ENCODE data around the gene GREB1. TPM values are rescaled to one million over a fixed set of nuclear protein-coding genes. Genes with fewer than 3 reads are reported as not detected.

GREB1 gene
- polyA plus RNA-seq, 1 donor from 2014 or later = not detected

DNA sequence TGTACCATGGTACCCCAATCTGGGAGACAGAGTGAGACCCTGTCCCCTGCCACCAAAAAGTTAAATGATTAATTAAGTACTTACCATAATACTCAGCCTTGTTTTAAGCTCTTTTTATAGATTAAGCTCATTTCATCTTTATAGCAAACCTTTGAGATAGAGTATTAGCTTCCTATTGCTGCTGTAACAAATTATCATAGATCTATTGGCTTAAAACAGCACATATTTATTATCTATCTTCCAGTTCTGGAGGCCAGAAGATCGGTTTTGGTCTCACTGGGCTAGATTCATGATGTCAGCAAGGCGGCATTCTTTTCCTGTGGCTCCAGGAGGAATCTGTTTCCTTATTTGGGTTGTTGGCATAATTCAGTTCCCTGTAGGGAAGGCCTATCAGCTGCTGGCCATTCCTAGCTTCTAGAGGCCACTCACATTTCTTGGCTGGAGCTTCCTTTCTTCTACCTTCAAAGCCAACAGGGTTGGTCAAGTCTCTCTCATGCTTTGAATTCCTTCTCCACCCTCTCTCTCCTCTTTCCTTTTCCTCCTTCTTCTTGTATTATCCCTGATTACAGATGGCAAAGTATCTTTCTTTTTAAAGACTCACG lies 13.7 kb upstream of the GREB1 start:
- Mint-ChIP-seq H3K9me3 (peaks cover 2 to 10% (median 4%) of the 10 kb centered on the region in 3 donors), H3K27ac (no peak overlapping the region), H3K4me1 (no peaks in the 10 kb centered on the region), H3K36me3 (peaks cover 2% of the 10 kb centered on the region), H3K4me3 (peak overlapping the region in 1 of 4 donors; percentile 65), H3K27me3 (peaks cover 7% of the 10 kb centered on the region)

DNA sequence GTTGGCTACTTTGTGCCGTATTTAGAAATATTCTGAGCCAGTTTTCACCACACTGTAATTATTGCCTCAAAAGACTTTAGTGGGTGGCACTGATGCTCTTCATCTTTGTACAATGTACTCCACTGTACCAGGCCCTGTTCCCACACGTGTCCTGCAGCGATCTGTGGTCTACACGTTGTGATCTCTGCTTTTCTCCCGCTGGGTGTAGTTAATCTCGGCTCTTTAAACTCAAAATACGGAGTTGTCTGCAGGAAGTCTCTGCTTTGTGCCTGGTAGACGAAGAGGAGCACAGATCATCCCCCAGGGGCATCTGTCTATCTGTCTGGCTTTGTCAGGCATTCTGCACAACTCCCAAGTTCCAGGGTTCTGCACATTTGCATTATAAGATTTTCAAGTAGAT lies 12.1 kb upstream of the GREB1 start:
- no peak overlapping the region for H3K4me3 Mint-ChIP-seq

DNA sequence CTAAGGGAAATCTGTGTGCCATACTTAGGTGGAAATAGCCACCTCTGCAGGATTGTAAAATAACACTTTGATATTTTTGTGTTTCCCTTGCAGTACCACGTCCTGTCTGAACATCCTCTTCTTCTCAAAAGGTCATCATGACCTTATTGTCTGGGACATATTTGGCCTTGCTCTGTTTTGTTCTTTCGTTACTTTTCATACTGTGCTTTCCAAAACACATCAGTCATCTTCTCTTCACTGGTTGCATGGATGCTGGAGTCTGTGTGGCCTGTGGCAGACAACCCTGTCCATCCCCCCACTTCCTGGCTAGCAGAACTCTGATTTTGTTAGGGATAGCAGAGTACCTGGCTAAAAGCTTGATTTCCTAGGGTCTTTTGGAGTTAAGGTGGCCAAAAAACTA lies 9.4 kb upstream of the GREB1 start:
- Mint-ChIP-seq H3K27me3 (peaks cover 2% of the 10 kb centered on the region), H3K27ac (no peak overlapping the region), H3K9me3 (peaks cover 0 to 16% (median 2%) of the 10 kb centered on the region in 3 donors)

More for the DNA sequence above, 12.1 kb upstream of the GREB1 start:
- Mint-ChIP-seq H3K27ac (no peak overlapping the region), H3K27me3 (peaks cover 2% of the 10 kb centered on the region), H3K36me3 (peaks cover 2% of the 10 kb centered on the region), H3K9me3 (peaks cover 2 to 13% (median 4%) of the 10 kb centered on the region in 3 donors), H3K4me1 (no peaks in the 10 kb centered on the region)

DNA sequence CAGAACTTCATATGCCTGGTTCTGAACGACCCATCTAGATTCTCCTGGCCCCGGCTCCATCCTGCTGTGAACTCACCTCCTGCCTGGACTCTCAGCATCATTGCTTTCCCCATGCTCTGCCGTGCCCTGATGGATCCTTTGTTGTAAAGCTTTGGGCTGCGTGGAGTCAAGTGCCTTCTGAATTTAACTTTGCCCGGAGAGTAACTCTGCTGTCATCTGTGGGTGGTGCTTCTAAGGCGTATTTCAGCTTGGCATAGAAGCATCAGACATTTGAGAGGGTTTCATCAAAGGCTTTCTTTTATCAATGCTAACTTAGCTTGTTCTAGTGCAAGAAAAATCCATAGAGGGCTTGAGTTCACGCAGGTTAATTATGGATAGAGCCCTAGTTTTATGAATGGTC lies 8.1 kb upstream of the GREB1 start:
- peaks cover 0 to 8% (median 2%) of the 10 kb centered on the region in 3 donors for H3K9me3 Mint-ChIP-seq

More for the DNA sequence above, 9.4 kb upstream of the GREB1 start:
- Mint-ChIP-seq H3K4me1 (no peaks in the 10 kb centered on the region), H3K4me3 (no peak overlapping the region), H3K36me3 (peaks cover 2% of the 10 kb centered on the region)

DNA sequence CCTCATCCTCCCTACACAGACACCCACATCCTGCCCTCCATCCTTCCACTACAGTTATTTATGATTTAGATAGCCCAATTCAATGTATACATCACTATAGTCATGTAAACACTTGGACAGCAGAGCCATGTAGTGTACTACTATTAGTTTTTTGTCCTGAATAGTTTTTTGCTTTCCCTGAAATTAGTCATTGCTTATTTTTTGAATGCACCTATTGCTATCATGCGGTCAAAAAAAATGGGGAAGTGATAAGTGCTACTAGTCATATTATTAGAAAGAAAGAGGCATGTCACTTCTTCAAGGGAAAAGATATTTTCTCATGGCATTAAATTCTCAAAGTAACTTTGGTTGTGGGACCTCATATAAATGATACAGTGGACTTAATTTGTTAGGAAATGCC lies 6.8 kb upstream of the GREB1 start:
- no peaks in the 10 kb centered on the region for H3K4me1 Mint-ChIP-seq
- no peak overlapping the region for H3K27ac Mint-ChIP-seq
- H3K36me3 Mint-ChIP-seq = peaks cover 2% of the 10 kb centered on the region
- H3K4me3 Mint-ChIP-seq = peak overlapping the region in 1 of 4 donors; percentile 79
- peaks cover 0 to 5% (median 2%) of the 10 kb centered on the region in 3 donors for H3K9me3 Mint-ChIP-seq
- H3K27me3 Mint-ChIP-seq = peaks cover 2% of the 10 kb centered on the region

More for the DNA sequence above, 8.1 kb upstream of the GREB1 start:
- Mint-ChIP-seq H3K27ac (no peak overlapping the region), H3K27me3 (peaks cover 2% of the 10 kb centered on the region), H3K36me3 (peaks cover 2% of the 10 kb centered on the region), H3K4me3 (no peak overlapping the region), H3K4me1 (no peaks in the 10 kb centered on the region)

DNA sequence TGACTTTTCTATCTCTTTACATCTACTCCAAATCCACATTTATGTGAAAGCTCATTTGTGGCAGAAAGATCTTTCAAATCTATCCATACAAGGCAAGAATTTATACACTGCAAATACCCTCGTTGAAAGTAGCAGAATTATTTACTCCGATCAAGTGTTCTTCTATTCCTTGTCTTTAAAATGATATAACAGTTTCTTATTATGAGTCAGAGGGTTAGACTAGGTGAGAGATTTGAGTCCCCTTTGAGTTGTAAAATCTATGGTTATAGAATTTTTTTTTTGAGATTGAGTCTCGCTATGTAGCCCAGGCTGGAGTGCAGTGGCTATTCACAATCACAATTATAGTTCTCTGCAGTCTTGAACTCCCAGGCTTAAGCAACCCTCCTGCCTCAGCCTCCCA lies 5.6 kb upstream of the GREB1 start:
- Mint-ChIP-seq H3K36me3 (peaks cover 2% of the 10 kb centered on the region), H3K27ac (no peak overlapping the region), H3K27me3 (peaks cover 2% of the 10 kb centered on the region), H3K4me1 (no peaks in the 10 kb centered on the region), H3K9me3 (peaks cover 0 to 5% (median 0%) of the 10 kb centered on the region in 3 donors), H3K4me3 (no peak overlapping the region)

DNA sequence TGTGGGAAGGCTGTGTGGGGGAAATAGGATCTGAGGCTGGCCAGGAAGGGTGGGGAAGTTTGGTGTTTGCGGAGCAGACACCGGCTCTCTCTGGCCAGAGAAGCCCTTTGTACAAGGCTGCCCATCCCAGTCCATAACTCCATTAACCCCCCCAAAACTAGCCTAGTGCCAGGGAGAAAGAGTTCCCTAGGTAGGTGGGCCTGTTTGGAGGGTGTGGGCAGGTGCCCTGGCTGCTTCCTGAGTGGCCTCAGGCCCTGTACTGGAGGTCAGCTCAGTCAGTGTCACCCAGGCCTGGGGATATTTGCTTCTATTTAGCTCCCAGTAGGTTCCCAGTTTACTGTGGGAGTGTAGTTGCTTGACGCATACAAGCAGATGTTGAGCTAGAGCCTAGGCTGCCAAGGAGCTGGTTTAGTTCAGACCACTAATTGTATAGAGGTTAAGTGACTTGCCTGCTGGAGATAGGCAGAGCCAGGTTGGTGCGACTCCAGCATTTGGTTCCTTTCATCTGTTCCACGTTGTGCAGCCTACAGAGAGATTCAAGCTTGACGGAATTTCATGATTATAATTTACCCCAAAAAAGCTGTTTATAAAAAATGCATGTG lies 2.9 kb upstream of the GREB1 start:
- Mint-ChIP-seq H3K27me3 (peaks cover 5% of the 10 kb centered on the region), H3K27ac (no peak overlapping the region), H3K36me3 (no peaks in the 10 kb centered on the region), H3K9me3 (peaks cover 0 to 5% (median 0%) of the 10 kb centered on the region in 3 donors), H3K4me1 (no peaks in the 10 kb centered on the region), H3K4me3 (no peak overlapping the region)

DNA sequence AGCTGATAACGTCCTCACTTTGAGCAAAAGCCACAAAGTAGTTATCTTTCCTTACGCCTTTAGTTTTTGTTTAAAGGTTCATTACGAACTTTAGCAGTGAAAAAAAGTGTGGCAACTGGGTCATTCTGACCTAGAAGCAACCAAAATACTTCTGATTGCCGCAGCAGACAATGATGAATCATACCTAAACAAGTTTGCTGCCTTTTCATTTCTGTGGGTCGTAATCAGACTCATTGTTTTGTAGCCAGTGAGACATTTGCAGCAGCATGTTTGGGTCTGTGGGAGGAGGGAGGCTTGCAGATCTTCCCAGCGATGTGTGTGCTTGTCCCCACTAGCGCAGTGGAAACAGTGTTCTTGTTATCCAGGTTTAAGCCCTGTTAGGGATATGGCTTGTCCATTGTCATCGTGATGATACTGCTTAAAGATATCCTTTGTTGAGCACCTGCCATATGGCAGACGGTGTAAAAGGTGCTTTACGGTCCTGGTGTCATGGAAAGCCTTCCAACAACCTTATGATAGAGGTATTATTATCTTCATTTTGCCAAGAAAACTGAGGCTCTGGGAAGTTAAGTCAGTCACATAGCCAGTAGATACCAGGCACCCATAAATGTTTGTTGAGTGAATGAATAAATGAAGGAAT lies 1.3 kb upstream of the GREB1 start:
- no peak overlapping the region for H3K4me3 Mint-ChIP-seq
- H3K9me3 Mint-ChIP-seq = no peaks in the 10 kb centered on the region
- H3K36me3 Mint-ChIP-seq = no peaks in the 10 kb centered on the region
- no peaks in the 10 kb centered on the region for H3K4me1 Mint-ChIP-seq
- H3K27me3 Mint-ChIP-seq = peaks cover 5% of the 10 kb centered on the region
- H3K27ac Mint-ChIP-seq = no peak overlapping the region

DNA sequence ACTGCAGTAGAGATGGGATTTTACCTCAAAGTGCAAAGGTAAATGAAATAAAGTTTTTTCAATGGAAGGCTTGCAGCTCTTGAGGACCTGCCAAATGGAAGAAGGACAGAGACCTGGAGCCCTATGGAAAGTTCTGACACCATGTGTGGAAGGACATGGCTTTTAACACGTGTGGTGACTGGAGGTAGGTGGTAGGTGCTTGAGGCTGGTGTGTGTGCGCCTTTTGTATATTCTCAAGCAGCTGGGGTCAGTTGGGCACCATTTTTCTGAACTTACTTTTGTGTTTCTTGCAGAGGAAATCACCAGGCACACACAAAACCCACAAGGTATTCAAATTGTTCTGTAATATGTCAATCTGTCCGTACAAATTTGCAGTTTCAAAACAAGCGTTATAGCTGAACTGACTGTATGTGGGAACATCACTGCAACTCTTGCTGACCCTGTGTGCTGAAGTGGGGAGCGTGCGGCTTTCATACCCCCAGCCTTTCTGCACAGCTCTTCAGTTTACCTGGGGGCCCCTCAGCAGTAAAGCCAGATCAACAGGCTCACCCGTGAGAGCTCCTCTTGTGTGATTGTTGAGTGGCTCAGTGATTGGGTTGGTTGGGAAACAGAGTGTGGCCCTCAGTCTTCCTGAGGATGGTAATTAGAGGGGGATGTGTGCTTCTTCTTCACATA lies 363 bp downstream of the GREB1 start:
- H3K4me3 Mint-ChIP-seq = no peak overlapping the region

DNA sequence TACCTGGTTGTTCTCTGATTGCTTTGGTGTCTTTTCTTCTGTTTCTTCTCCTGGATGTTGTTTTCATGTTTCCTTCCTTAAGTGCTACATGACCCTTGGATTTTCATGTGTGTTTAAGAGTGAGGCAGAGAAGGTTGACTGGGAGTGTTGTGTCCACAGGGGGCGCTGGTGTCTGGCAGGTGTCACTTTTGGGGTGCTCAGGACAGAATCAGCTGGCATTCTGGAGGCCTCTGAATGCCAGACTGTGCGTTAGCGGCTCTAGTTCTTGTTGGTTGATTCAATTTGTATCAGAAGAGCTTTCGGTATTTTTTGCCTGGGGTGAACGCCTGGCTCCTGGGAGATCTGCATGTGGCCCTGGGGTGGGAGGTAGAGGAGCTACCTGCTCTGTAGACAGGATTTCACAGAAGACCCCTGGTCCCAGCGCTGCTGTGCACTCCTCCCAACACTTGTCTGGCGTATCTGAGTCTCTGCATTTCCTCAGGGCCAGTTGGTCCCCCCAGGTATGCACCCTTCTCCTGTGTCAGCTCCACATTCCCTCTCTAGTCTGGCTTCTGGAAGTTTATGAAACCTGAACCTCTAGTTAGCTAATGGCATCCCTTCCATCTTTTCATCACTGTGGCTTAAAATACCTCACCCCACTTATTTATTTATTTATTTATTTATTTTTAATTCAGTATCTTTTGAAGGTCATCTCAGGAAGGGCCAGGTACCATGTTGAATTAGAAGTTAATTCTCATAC lies 1.1 kb downstream of the GREB1 start:
- H3K36me3 Mint-ChIP-seq = no peaks in the 10 kb centered on the region
- H3K27ac Mint-ChIP-seq = no peak overlapping the region
- peaks cover 2% of the 10 kb centered on the region for H3K27me3 Mint-ChIP-seq
- H3K4me1 Mint-ChIP-seq = peaks cover 0 to 2% (median 0%) of the 10 kb centered on the region in 3 donors
- H3K9me3 Mint-ChIP-seq = no peaks in the 10 kb centered on the region
- no peak overlapping the region for H3K4me3 Mint-ChIP-seq

More for the DNA sequence above, 363 bp downstream of the GREB1 start:
- Mint-ChIP-seq H3K4me1 (peaks cover 0 to 2% (median 0%) of the 10 kb centered on the region in 3 donors), H3K27ac (peak overlapping the region in 1 of 3 donors; percentile 31), H3K9me3 (no peaks in the 10 kb centered on the region), H3K27me3 (peaks cover 2% of the 10 kb centered on the region), H3K36me3 (no peaks in the 10 kb centered on the region)

DNA sequence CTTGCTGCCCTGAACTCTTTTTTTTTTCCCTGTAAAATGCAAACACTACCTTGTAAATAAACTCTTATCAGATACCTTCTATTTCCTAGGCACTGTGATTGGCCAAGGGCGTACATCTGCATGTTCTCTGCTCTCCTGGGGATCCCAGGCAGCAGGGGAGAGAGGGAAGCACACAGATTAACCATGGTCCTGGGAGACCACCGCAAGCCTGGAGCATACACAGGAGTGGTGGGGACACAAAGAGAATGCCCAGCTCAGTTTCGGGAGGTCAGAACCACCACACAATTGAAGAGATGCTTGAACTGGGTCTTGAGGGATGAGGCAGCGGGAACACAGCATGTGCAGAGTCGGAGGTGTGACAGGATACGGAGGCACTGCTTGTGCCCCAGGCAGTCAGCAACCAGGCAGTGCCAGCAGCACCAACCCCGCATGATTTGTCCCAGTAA lies 2.1 kb downstream of the GREB1 start:
- Mint-ChIP-seq H3K27me3 (peaks cover 3% of the 10 kb centered on the region), H3K4me3 (peak overlapping the region in 1 of 4 donors; percentile 2), H3K9me3 (no peaks in the 10 kb centered on the region), H3K36me3 (no peaks in the 10 kb centered on the region), H3K27ac (no peak overlapping the region), H3K4me1 (peaks cover 0 to 2% (median 0%) of the 10 kb centered on the region in 3 donors)

DNA sequence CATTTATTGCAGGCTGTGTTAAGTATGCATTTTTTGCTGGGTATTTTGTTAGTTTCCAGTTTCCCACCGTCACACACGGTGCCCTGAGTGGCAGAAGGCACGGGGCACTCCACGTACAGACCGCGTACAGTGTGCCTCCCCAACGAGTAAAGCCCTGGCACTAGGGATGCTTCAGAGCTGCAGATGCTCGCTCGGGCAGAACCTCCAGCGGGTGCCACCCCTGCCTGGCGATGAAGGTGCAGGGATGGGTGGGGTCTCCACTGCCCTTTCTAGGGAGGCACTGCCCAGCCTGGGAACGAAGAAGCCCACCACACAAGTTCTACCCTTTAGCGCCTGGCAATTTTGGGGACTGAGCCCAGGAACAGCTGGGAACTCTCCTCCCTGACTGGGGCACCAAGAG lies 4.1 kb downstream of the GREB1 start:
- peaks cover 12% of the 10 kb centered on the region for H3K27me3 Mint-ChIP-seq

DNA sequence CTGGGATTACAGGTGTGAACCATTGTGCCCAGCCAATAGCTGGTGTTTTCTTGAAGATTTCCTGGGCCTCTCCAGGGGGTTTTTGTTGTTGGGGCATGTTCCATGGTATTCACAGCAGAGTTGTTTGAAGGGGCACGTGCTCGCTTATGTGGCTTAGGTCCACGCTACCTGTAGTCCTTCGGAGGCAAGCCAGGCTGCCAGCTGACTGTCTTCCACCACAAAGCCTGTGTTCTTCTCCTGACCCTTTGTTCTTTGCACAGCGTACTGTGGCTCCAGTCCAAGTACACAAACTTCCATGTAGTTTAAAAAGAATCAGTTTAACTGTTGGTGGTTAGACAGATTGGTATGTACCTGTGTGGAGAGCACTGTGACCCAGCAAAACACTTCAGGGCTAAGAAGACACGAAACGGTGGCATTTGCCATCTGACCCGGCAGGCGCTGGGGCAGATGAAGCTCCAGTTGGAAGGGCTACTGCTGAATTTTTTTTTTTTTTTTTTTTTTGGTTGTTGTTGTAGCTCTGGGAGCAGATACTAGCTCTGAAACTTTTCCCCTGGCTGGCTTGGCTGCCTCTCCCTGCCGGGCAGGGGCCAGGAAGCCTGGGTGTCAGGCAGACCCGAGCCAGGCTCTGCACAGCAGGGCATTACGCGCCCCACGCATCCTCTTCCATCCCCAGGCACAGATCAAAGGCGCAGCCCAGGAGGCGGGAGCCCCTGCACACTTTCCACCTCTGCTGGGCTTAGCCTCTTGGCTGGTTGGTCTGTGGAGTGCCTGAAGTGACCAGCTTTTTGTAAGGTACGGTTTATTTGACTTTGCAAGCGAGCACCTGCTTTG lies 5.7 kb downstream of the GREB1 start:
- H3K27ac Mint-ChIP-seq = no peak overlapping the region
- peaks cover 0 to 2% (median 0%) of the 10 kb centered on the region in 3 donors for H3K4me1 Mint-ChIP-seq
- peaks cover 15% of the 10 kb centered on the region for H3K27me3 Mint-ChIP-seq
- peaks cover 1% of the 10 kb centered on the region for H3K36me3 Mint-ChIP-seq
- no peaks in the 10 kb centered on the region for H3K9me3 Mint-ChIP-seq
- H3K4me3 Mint-ChIP-seq = no peak overlapping the region

More for the DNA sequence above, 4.1 kb downstream of the GREB1 start:
- Mint-ChIP-seq H3K27ac (no peak overlapping the region), H3K4me3 (no peak overlapping the region), H3K4me1 (peaks cover 0 to 2% (median 0%) of the 10 kb centered on the region in 3 donors), H3K9me3 (no peaks in the 10 kb centered on the region), H3K36me3 (peaks cover 1% of the 10 kb centered on the region)

Measured in IgD-negative memory B cell (primary cell).